H9 (cell line): Measurements from ENCODE around the gene PTPRJ. TPM values are rescaled to one million over a fixed set of nuclear protein-coding genes. Genes with fewer than 3 reads are reported as not detected.

Experiments used
- DNase-seq: peaks from one replicate; pipeline ENCODE4 v3.0.0-alpha.2; 2017
- H2AFZ ChIP-seq: one replicate; pipeline ENCODE4 v1.6.1; 2013; ENCODE audit warnings: mild to moderate bottlenecking, low read length, control low read depth, moderate library complexity
- H2AK5ac ChIP-seq: 2 replicates; pipeline ENCODE4 v1.6.1; 2013; ENCODE audit warnings: low read length, control low read depth, mixed read lengths; ENCODE audit not compliant: insufficient read length
- H2BK120ac ChIP-seq: one replicate; pipeline ENCODE4 v1.6.1; 2013; ENCODE audit warnings: low read depth, mild to moderate bottlenecking, low read length, control low read depth, inconsistent platforms; ENCODE audit not compliant: poor library complexity, severe bottlenecking
- H2BK12ac ChIP-seq: 2 replicates; pipeline ENCODE4 v1.6.1; 2013; ENCODE audit warnings: low read length, control low read depth, mixed read lengths, low read depth; ENCODE audit not compliant: insufficient read length
- H2BK15ac ChIP-seq: 2 replicates; pipeline ENCODE4 v1.6.1; 2013; ENCODE audit warnings: low read depth, low read length, control low read depth
- H2BK20ac ChIP-seq: one replicate; pipeline ENCODE4 v1.6.1; 2013; ENCODE audit warnings: low read depth, mild to moderate bottlenecking, low read length, control low read depth, inconsistent platforms; ENCODE audit not compliant: poor library complexity, severe bottlenecking
- H2BK5ac ChIP-seq: 2 replicates; pipeline ENCODE4 v1.6.1; 2013; ENCODE audit warnings: low read length, control low read depth, mixed read lengths; ENCODE audit not compliant: insufficient read length
- H3K14ac ChIP-seq: 2 replicates; pipeline ENCODE4 v1.6.1; 2013; ENCODE audit warnings: low read length, control low read depth; ENCODE audit not compliant: insufficient read depth
- H3K18ac ChIP-seq: 2 replicates; pipeline ENCODE4 v1.6.1; 2013; ENCODE audit warnings: low read depth, mild to moderate bottlenecking, mixed read lengths, low read length, control low read depth; ENCODE audit not compliant: insufficient read length
- H3K23ac ChIP-seq: 2 replicates; pipeline ENCODE4 v1.6.1; 2013; ENCODE audit warnings: low read length, control low read depth, mixed read lengths, low read depth; ENCODE audit not compliant: insufficient read length
- H3K23me2 ChIP-seq: 2 replicates; pipeline ENCODE4 v1.6.1; 2013; ENCODE audit warnings: low read depth, mild to moderate bottlenecking, mixed read lengths, low read length, control low read depth; ENCODE audit not compliant: insufficient read length, poor library complexity, severe bottlenecking
- H3K27ac ChIP-seq: 2 replicates; pipeline ENCODE4 v1.5.1; 2013; ENCODE audit warnings: low read length, control low read depth, mixed read lengths, low read depth; ENCODE audit not compliant: insufficient read length
- H3K27me3 ChIP-seq: 2 replicates; pipeline ENCODE4 v1.6.1; 2013; ENCODE audit warnings: low read length, control low read depth, inconsistent platforms; ENCODE audit not compliant: insufficient read depth
- H3K4ac ChIP-seq: 2 replicates; pipeline ENCODE4 v1.6.1; 2013; ENCODE audit warnings: low read depth, mild to moderate bottlenecking, control low read depth, inconsistent platforms, low read length, moderate library complexity
- H3K4me1 ChIP-seq: 2 replicates; pipeline ENCODE4 v1.6.1; 2013; ENCODE audit warnings: low read length, control low read depth, inconsistent platforms; ENCODE audit not compliant: insufficient read depth
- H3K4me2 ChIP-seq: 2 replicates; pipeline ENCODE4 v1.6.1; 2013; ENCODE audit warnings: low read length, control low read depth, mixed read lengths; ENCODE audit not compliant: insufficient read length, insufficient read depth
- H3K56ac ChIP-seq: 2 replicates; pipeline ENCODE4 v1.6.1; 2013; ENCODE audit warnings: low read depth, mild to moderate bottlenecking, mixed read lengths, low read length, control low read depth; ENCODE audit not compliant: insufficient read length
- H3K79me1 ChIP-seq: 2 replicates; pipeline ENCODE4 v1.6.1; 2013; ENCODE audit warnings: low read depth, mild to moderate bottlenecking, moderate library complexity, low read length, control low read depth, inconsistent platforms; ENCODE audit not compliant: insufficient read depth, poor library complexity, severe bottlenecking
- H3K79me2 ChIP-seq: 2 replicates; pipeline ENCODE4 v1.6.1; 2013; ENCODE audit warnings: low read length, control low read depth, inconsistent platforms; ENCODE audit not compliant: insufficient read depth
- H3K9ac ChIP-seq: 2 replicates; pipeline ENCODE4 v1.6.1; 2013; ENCODE audit warnings: low read length, control low read depth, mixed read lengths; ENCODE audit not compliant: insufficient read length; ENCODE audit errors: extremely low read depth
- H3K9me3 ChIP-seq: one replicate; pipeline ENCODE4 v1.6.1; 2013; ENCODE audit warnings: low read depth, low read length, inconsistent platforms; ENCODE audit not compliant: control insufficient read depth
- H3T11ph ChIP-seq: one replicate; pipeline ENCODE4 v1.6.1; 2013; ENCODE audit warnings: mild to moderate bottlenecking, low read length, control low read depth, inconsistent platforms
- H4K20me1 ChIP-seq: one replicate; pipeline ENCODE4 v1.6.1; 2013; ENCODE audit not compliant: control insufficient read depth, insufficient read length, insufficient read depth
- H4K5ac ChIP-seq: 2 replicates; pipeline ENCODE4 v1.6.1; 2013; ENCODE audit warnings: low read depth, mild to moderate bottlenecking, mixed read lengths, low read length, control low read depth; ENCODE audit not compliant: insufficient read length
- H4K8ac ChIP-seq: replicated peaks from 2 replicates; pipeline ENCODE4 v1.6.1; 2013; ENCODE audit warnings: low read length, control low read depth, mixed read lengths, low read depth; ENCODE audit not compliant: insufficient read length
- H4K91ac ChIP-seq: 2 replicates; pipeline ENCODE4 v1.6.1; 2013; ENCODE audit warnings: low read depth, mild to moderate bottlenecking, moderate library complexity, mixed read lengths, low read length, control low read depth; ENCODE audit not compliant: insufficient read length
- H3K27ac Mint-ChIP-seq, 3 experiments: 2 replicates in 2 of 3; 3 replicates in 1 of 3; pipeline ENCODE4 v1.8.0; 2020 to 2021; ENCODE audit warnings: mixed read lengths in 3 of 3, mild to moderate bottlenecking in 1 of 3, moderate library complexity in 1 of 3
- H3K27me3 Mint-ChIP-seq: 2 replicates; pipeline ENCODE4 v1.8.0; 2021; ENCODE audit warnings: low read depth, mild to moderate bottlenecking, moderate library complexity, mixed read lengths
- H3K36me3 Mint-ChIP-seq, 3 experiments: 2 replicates in 2 of 3; 3 replicates in 1 of 3; pipeline ENCODE4 v1.8.0; 2020 to 2021; ENCODE audit warnings: low read depth in 3 of 3, mixed read lengths in 3 of 3; ENCODE audit not compliant: insufficient read depth in 1 of 3
- H3K4me1 Mint-ChIP-seq, 2 experiments: 2 replicates each; pipeline ENCODE4 v1.8.0; 2020; ENCODE audit warnings: mixed read lengths in 2 of 2
- H3K4me3 Mint-ChIP-seq, 2 experiments: 2 replicates in 1 of 2; 3 replicates in 1 of 2; pipeline ENCODE4 v1.8.0; 2020 to 2021; ENCODE audit warnings: mild to moderate bottlenecking in 2 of 2, mixed read lengths in 2 of 2, moderate library complexity in 1 of 2
- H3K9me3 Mint-ChIP-seq, 2 experiments: 2 replicates in 1 of 2; 3 replicates in 1 of 2; pipeline ENCODE4 v1.8.0; 2020; ENCODE audit warnings: mild to moderate bottlenecking in 2 of 2, mixed read lengths in 2 of 2, moderate library complexity in 1 of 2
- CTCF ChIP-seq: fragments of 200-600 bp; sonication (generic); conservative IDR thresholded peaks from 3 replicates; pipeline ENCODE4 v1.8.0; 2021; ENCODE audit warnings: antibody characterized with exemption, mild to moderate bottlenecking
- WGBS: extraction: QIAGEN DNeasy Blood & Tissue Kit; methylation state at CpG from one replicate; pipeline ENCODE4 v1.1.7; 2013; ENCODE audit warnings: missing lambda C conversion rate, low lambda C conversion rate, mixed read lengths; ENCODE audit not compliant: insufficient read length; ENCODE audit errors: extremely low coverage; 5-methylcytosine and 5-hydroxymethylcytosine counted together
- total RNA-seq: library from RNA; stranded (reverse); gene quantifications from 2 replicates; pipeline ENCODE4 v1.2.1, GENCODE V29; 2021

PTPRJ gene
- total RNA-seq, 1 experiment from 2014 or later: 10.6 TPM

GRCh38 chr11:48025984-48026340, 45.6 kb downstream of the PTPRJ start:
- Histone ChIP-seq H4K91ac (no peak overlapping the region), H2BK12ac (no peak overlapping the region), H2AK5ac (no peak overlapping the region), H3K23me2 (no peaks in the 10 kb centered on the region), H2BK5ac (no peak overlapping the region), H3K4me1 (no peaks in the 10 kb centered on the region), H2BK15ac (no peak overlapping the region), H3K23ac (no peak overlapping the region), H3K27me3 (no peaks in the 10 kb centered on the region), H3K79me1 (no peaks in the 10 kb centered on the region), H3K9ac (no peak overlapping the region), H3K4ac (no peak overlapping the region), H3K4me2 (no peak overlapping the region), H3K56ac (no peak overlapping the region), H2BK20ac (no peak overlapping the region), H3K18ac (no peak overlapping the region), H3K14ac (no peak overlapping the region), H4K20me1 (no peaks in the 10 kb centered on the region), H3K9me3 (no peaks in the 10 kb centered on the region), H2BK120ac (no peak overlapping the region), H4K8ac (no peak overlapping the region), H3K79me2 (no peaks in the 10 kb centered on the region), H3K27ac (no peak overlapping the region), H3T11ph (no peak overlapping the region), H2AFZ (no peak overlapping the region), H4K5ac (no peak overlapping the region)
- no peak for DNase-seq
- Mint-ChIP-seq H3K9me3 (no peaks in the 10 kb centered on the region), H3K36me3 (no peaks in the 10 kb centered on the region; a peak in 2 of 7 replicates), H3K27ac (peak overlapping the region in 2 of 3 experiments; percentile 13 to 16; a peak in 2 of 7 replicates), H3K4me1 (peaks cover 30 to 44% of the 10 kb centered on the region in 2 experiments), H3K4me3 (no peak overlapping the region), H3K27me3 (no peaks in the 10 kb centered on the region)
- no CpG with 5 or more reads among the region's 3 CpGs for WGBS
- TF ChIP-seq CTCF: no peak
